ENCODE results near the gene CNR2. TPM values are rescaled to one million over a fixed set of nuclear protein-coding genes. Genes with fewer than 3 reads are reported as not detected.

The CNR2 gene
- total and polyA plus RNA-seq, 2 donors from 2014 or later = 0.57 TPM; not detected in 1

- no peaks in the 10 kb centered on the region for H3K27me3 ChIP-seq (ENCODE audit: control insufficient read depth, insufficient read depth, low read length)
- H3K27ac ChIP-seq (ENCODE audit: low read depth in 2 of 2, low read length in 2 of 2) = no peak overlapping the region
- no peak overlapping the region for H3K4me3 ChIP-seq (ENCODE audit: low read length in 3 of 3)
- H3K36me3 ChIP-seq (ENCODE audit: control insufficient read depth in 2 of 3, insufficient read depth in 3 of 3, low read length in 3 of 3) = no peaks in the 10 kb centered on the region
- intact Hi-C loops (cut with DNase I) = no loop called here
- H3K9me3 ChIP-seq (ENCODE audit: control insufficient read depth in 2 of 3, insufficient read depth in 1 of 3, low read length in 3 of 3) = no peaks in the 10 kb centered on the region
- no peak for FAIRE-seq
- no peak for DNase-seq
- no peak overlapping the region for H3K9ac ChIP-seq (ENCODE audit: low read length in 3 of 3)
- no peaks in the 10 kb centered on the region for H3K4me1 ChIP-seq (ENCODE audit: control insufficient read depth in 2 of 3, insufficient read depth in 2 of 3, low read depth in 1 of 3, low read length in 3 of 3)
- no peak for TF ChIP-seq CTCF (IDR thresholded peaks at IDR 0.05; ENCODE audit: borderline replicate concordance, extremely low read depth, insufficient read depth)
Observed at GRCh38 chr1:23889074-23889473, 24.1 kb downstream of the CNR2 start.

GRCh38 chr1:23885222-23885621 is 27.9 kb downstream of the CNR2 start:
- intact Hi-C loops (cut with DNase I) = no loop called here

GRCh38 chr1:23882746-23883145 is 30.4 kb downstream of the CNR2 start:
- DNase-seq (no peak), FAIRE-seq (no peak)
- no peak overlapping the region for H3K9ac ChIP-seq (ENCODE audit: low read length in 3 of 3)
- no peak for TF ChIP-seq CTCF (IDR thresholded peaks at IDR 0.05; ENCODE audit: borderline replicate concordance, extremely low read depth, insufficient read depth)
- H3K36me3 ChIP-seq (ENCODE audit: control insufficient read depth in 2 of 3, insufficient read depth in 3 of 3, low read length in 3 of 3) = no peaks in the 10 kb centered on the region
- H3K4me1 ChIP-seq (ENCODE audit: control insufficient read depth in 2 of 3, insufficient read depth in 2 of 3, low read depth in 1 of 3, low read length in 3 of 3) = no peaks in the 10 kb centered on the region
- H3K27me3 ChIP-seq (ENCODE audit: control insufficient read depth, insufficient read depth, low read length) = no peaks in the 10 kb centered on the region
- peaks cover 0 to 8% (median 3%) of the 10 kb centered on the region in 3 donors for H3K9me3 ChIP-seq (ENCODE audit: control insufficient read depth in 2 of 3, insufficient read depth in 1 of 3, low read length in 3 of 3)
- intact Hi-C loops (cut with DNase I) = no loop called here
- H3K4me3 ChIP-seq (ENCODE audit: low read length in 3 of 3) = no peak overlapping the region
- H3K27ac ChIP-seq (ENCODE audit: low read depth in 2 of 2, low read length in 2 of 2) = no peak overlapping the region

More at GRCh38 chr1:23885222-23885621, 27.9 kb downstream of the CNR2 start:
- no peak for DNase-seq
- Histone ChIP-seq H3K9ac (ENCODE audit: low read length in 3 of 3) (no peak overlapping the region), H3K4me3 (ENCODE audit: low read length in 3 of 3) (no peak overlapping the region), H3K9me3 (ENCODE audit: control insufficient read depth in 2 of 3, insufficient read depth in 1 of 3, low read length in 3 of 3) (no peaks in the 10 kb centered on the region), H3K27ac (ENCODE audit: low read depth in 2 of 2, low read length in 2 of 2) (no peak overlapping the region), H3K4me1 (ENCODE audit: control insufficient read depth in 2 of 3, insufficient read depth in 2 of 3, low read depth in 1 of 3, low read length in 3 of 3) (no peaks in the 10 kb centered on the region), H3K27me3 (ENCODE audit: control insufficient read depth, insufficient read depth, low read length) (no peaks in the 10 kb centered on the region), H3K36me3 (ENCODE audit: control insufficient read depth in 2 of 3, insufficient read depth in 3 of 3, low read length in 3 of 3) (no peaks in the 10 kb centered on the region)
- no peak for TF ChIP-seq CTCF (IDR thresholded peaks at IDR 0.05; ENCODE audit: borderline replicate concordance, extremely low read depth, insufficient read depth)
- no peak for FAIRE-seq

GRCh38 chr1:23879809-23880208 is 33.4 kb downstream of the CNR2 start:
- FAIRE-seq (no peak), DNase-seq (no peak)
- H3K27me3 ChIP-seq (ENCODE audit: control insufficient read depth, insufficient read depth, low read length) = no peaks in the 10 kb centered on the region
- intact Hi-C loops (cut with DNase I) = no loop called here
- no peaks in the 10 kb centered on the region for H3K4me1 ChIP-seq (ENCODE audit: control insufficient read depth in 2 of 3, insufficient read depth in 2 of 3, low read depth in 1 of 3, low read length in 3 of 3)
- peaks cover 0 to 10% (median 3%) of the 10 kb centered on the region in 3 donors for H3K9me3 ChIP-seq (ENCODE audit: control insufficient read depth in 2 of 3, insufficient read depth in 1 of 3, low read length in 3 of 3)
- no peak overlapping the region for H3K27ac ChIP-seq (ENCODE audit: low read depth in 2 of 2, low read length in 2 of 2)
- H3K9ac ChIP-seq (ENCODE audit: low read length in 3 of 3) = no peak overlapping the region
- TF ChIP-seq CTCF (IDR thresholded peaks at IDR 0.05; ENCODE audit: borderline replicate concordance, extremely low read depth, insufficient read depth) = no peak
- H3K4me3 ChIP-seq (ENCODE audit: low read length in 3 of 3) = no peak overlapping the region
- H3K36me3 ChIP-seq (ENCODE audit: control insufficient read depth in 2 of 3, insufficient read depth in 3 of 3, low read length in 3 of 3) = no peaks in the 10 kb centered on the region

Measured in kidney (tissue), 14 donors.